Activated T-cell treated with anti-CD3 and anti-CD28 coated beads for 4 hours (primary cell): ENCODE measurements around the gene GAB2.
"Not testable (repeated sequence)": the region's sequence is repeated elsewhere in the genome, so short reads cannot be mapped to it uniquely, and the experiment has no call there.

ENCODE experiments used
- DNase-seq: peaks from one replicate; pipeline ENCODE4 v3.0.0-alpha.2; 2020

Gene GAB2

DNA sequence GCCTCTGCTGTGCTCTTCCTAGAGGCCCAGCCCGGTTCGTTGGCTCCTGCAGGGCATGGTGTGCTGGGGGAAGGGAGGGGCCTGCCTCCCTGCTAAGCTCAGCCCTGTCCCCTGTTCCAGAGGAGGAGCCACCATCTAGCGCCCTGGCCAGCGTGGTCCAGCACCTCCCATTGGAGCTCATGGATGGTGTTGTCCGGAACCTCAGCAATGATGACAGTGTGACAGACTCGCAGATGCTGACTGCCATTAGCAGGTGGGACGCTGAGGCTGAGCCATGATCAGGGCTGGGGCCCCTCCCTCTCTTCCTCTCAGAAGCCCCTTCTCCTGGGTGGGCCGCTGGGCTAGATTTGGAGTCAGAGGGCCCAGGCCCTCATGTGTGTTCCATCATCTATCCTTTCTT lies 219.8 kb downstream of the GAB2 start:
- no peak for DNase-seq

DNA sequence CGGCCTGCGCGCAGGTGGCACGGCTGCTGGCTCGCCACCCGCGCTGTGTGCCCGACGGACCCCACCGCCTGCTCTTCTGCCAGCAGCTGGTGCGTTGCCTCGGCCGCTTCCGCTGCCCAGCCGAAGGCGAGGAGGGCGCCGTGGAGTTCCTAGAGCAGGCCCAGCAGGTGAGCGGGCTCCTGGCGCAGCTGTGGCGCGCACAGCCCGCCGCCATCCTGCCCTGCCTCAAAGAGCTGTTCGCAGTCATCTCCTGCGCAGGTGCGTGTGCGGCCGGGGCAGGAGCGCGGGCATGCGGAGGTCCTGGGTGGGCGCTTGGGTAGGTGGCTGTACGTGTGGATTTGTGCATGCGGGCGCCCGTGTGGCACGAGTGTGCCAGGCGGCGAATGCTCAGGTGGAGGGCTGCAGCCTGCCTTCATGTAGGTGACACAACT lies 220.9 kb downstream of the GAB2 start:
- DNase-seq, result no peak

- no peak for DNase-seq
Measured at GRCh38 chr11:78195917-78196560, 221.6 kb downstream of the GAB2 start.

DNA sequence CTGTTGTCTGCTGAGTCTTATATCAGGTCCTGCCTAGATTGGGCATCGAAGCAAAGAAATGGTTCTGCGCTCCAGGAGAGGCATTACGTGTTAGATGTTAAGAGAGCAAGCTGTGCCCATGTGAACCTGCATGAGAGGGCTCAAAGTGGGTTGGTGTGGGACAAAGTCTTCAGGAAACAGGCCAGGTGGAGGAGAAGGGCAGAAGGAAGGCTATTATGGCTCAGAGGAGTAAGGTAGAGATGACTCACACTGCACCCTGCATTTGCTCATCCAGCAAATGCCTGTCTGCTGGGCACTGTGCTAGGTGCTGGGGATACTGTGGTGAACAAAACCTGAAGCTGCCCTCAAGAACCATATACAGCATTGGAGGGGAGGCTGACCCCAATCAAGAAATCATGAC lies 223.1 kb downstream of the GAB2 start:
- no peak for DNase-seq

DNA sequence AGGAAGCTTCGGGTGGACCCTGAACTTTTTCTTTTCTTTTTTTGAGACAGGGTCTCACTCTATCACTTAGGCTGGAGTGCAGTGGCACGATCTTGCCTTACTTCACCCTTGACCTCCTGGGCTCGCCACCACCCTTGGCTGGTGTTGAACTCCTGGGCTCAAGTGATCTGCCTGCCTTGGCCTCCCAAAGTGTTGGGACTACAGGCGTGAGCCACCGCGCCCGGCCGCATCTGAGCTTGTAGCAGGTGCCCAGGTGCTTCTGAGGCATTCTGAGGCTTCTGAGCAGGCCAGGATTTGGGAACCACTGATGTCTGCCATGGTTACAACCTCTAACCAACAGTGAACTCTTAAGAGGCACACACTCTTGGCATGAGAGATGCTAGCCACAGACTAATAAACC lies 223.8 kb downstream of the GAB2 start:
- DNase-seq, result no peak

- no peak for DNase-seq
Measured at GRCh38 chr11:78192911-78193351, 224.7 kb downstream of the GAB2 start.

DNA sequence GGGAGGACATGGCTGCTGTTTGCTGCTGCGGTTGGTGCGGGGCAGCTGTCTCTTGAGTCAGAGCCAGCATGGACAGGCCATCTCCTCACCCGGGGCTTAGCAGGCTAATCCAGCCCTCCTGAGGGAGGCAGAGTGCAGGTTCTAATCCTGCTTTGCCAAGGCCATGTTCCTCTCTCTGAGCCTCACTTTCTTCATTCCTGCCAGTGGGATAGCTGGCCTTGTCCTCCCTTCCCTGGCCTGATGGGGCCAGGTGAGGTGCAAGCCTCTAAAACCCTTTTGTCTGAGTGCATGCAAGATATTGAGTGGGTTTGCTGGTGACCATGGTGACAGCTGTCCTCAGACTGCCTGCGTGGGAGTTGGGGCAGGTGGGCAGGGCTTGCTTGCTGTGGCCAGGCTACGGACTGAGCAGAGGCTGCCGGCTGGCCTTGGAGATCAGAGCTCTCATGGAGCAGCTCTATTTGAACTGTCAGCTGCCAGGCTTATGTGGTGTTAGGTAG lies 225.3 kb downstream of the GAB2 start:
- no peak for DNase-seq

GRCh38 chr11:78190871-78191538 lies 226.6 kb downstream of the GAB2 start:
- DNase-seq, result no peak

DNA sequence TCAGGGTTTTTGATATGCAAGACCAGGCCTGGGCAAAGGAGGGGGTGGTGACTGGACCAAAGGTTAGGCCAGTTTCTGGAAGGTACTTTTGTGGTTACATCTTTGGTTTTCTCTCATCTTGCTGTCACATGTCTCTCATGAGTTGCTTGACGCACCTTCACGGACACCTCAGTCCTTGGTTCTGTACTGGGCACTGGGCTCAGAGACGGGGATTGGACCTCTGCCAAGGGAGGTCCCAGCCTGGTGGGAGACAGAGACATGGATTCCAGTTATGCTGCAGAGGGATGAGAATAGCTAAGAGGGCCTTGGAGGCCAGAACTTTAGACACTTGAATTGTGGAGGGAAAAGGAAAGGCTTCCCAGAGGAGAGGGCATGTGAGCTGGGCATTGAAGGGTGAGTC lies 227.2 kb downstream of the GAB2 start:
- DNase-seq, result no peak

DNA sequence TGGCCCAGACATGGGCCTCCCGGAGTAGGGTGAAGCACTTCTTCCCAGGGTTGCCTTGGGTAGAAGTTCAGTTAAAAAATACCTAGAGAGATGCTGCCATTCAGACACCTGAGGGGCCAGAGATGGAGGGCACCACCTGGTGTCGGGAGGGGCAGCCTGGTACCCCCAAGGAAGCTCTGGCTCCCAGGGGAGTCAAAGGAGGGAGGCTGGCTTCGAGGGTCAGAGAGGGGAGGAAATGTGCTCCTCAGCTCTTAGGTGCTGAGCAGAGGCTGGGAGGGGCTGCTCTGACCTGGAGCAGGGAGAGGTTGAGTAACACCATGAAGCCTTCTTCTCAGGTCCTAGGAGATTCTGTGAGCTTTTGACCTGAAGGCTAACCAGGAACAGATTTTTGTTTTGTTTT lies 227.8 kb downstream of the GAB2 start:
- no peak for DNase-seq

- DNase-seq, result no peak
Measured at GRCh38 chr11:78189174-78189724, 228.4 kb downstream of the GAB2 start.

DNA sequence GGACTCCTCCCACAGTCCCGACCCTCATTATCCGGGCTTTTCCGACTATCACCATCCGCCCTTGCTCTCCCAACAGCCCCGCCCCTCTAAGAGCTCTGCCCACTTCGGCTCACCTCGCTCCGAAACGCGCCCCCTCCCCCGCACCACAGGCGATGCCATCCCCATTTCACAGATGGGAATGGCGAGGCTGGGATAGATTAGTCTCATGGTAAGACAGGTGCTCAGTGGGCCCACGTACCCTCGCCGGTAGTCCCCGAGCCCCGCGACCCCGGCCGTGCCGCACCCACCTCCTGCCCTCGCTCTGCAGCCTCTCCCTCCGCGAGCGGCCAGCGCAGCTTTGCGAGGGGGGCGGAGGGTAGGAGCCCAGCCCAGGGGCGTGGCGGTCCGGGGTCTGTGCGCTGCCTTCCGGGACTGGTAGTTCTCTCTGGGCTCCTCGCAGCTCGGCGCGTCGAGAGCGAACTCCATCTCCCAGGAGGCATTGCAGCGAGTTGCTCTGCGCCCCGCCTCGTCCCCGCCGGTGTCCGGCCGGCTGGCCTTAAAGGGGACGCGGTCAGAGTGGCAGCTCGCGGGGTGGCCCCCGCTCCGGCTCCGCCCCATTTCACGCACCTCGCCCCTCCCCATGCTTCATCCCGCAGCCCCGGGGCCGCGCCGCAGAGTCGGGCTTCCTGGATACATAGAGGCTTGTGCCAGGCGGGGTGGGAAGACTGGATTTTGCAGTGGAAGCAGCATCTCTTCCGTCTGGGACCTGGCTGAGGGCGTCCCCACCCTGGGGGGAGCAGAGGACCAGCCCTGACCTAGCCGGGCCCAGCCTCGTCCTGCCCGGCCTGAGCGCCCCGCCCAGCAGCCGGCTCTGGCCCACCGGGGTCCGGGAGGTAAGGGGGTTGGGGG lies 229.1 kb downstream of the GAB2 start, which contains the start of the genes KCTD21 and USP35:
Gene KCTD21 (minus strand): TSS at position 341 of the 888 bp plus-strand sequence. CDS start 14,072 bp downstream, outside the sequence.
Gene USP35 (plus strand): TSS at position 634 of the 888 bp plus-strand sequence. CDS start 7,327 bp downstream, outside the sequence.
- DNase-seq, result peak; percentile 83

- DNase-seq, result peak; percentile 76
Measured at GRCh38 chr11:78187366-78188285, 230.0 kb downstream of the GAB2 start.

DNA sequence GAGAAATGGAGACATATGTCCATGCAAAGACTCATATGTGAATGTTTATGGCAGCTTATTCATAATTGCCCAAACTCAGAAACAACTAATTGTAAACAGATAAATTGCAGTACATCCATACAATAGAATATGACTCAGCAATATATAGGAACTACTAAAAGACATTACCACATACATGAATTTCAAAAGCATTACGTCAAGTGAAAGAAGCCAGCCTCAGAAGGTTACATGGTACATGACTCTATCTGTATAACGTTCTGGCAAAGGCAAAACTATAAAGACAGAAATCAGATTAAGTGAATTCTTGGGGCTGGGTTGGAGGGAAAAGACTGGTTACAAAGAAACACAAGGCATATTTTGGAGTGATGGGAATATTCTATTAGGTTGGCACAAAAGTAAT lies 236.4 kb downstream of the GAB2 start:
- no peak for DNase-seq

- DNase-seq, result no peak
Measured at GRCh38 chr11:78180751-78181150, 236.9 kb downstream of the GAB2 start.

- DNase-seq, result no peak
Measured at GRCh38 chr11:78179459-78180071, 238.1 kb downstream of the GAB2 start.

DNA sequence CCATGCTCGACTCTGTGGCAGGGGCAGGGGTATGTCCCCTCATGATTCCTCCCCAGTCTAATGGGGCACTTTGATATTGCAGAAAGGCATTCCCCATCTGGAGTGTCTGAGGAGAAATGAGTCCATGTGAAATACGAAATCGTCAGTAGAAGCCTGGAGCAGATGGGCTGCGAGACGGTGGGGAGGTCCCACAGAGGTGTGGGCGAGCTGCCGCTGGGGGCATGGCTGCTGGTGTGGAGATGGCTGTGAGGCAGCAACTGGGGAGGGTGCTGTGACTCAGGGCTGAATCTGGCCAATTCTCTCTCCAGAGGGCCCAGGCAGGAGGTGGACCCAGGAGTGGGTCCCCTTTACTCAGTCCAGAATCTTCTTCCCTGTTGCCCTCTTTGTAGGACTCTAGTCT lies 240.4 kb downstream of the GAB2 start:
- DNase-seq, result no peak

GRCh38 chr11:78176605-78177141 lies 240.9 kb downstream of the GAB2 start:
- no peak for DNase-seq

DNA sequence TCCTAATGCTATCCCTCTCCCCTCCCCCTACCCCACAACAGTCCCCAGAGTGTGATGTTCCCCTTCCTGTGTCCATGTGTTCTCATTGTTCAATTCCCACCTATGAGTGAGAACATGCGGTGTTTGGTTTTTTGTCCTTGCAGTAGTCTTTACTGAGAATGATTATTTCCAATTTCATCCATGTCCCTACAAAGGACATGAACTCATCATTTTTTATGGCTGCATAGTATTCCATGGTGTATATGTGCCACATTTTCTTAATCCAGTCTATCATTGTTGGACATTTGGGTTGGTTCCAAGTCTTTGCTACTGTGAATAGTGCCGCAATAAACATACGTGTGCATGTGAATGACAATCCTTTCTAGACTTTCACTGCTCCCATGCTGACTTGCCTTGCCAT lies 241.8 kb downstream of the GAB2 start:
- not testable (repeated sequence) for DNase-seq

GRCh38 chr11:78171951-78172350 lies 245.7 kb downstream of the GAB2 start:
- no peak for DNase-seq
